Measurements from ENCODE around the gene RTP1. TPM values are rescaled to one million over a fixed set of nuclear protein-coding genes. Genes with fewer than 3 reads are reported as not detected.
"Not testable (repeated sequence)": the region's sequence is repeated elsewhere in the genome, so short reads cannot be mapped to it uniquely, and the experiment has no call there.

RTP1 gene
- polyA plus RNA-seq (ENCODE audit: insufficient read length in 4 of 4): not detected

- no peak for DNase-seq (ENCODE audit: low read depth in 4 of 4, low spot score in 3 of 4)
These were observed at the start of gene RTP1 for GRCh38 chr3:187197335-187197649. TSS of gene RTP1 (plus strand) at chr3:187197486. CDS start at chr3:187197516, 30 bp downstream.

DNA sequence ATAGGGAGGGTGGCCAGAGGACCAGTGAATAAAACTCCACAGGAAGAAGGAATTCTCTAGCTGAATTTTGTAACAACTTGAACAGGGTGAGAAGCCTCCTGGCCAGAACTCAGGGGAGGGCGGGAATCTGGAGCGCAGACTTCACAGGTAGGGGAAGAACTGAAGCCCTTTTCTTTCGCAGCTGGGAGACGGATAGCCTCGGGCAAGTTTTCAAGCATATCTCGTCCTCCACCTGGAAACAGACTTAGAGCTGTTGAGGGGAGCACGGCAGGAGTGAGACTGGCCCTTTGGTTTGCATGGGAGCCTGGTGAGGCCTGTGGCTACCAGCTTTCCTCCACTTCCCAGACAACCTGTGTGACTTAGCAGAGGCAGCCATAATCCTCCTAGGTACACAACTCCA is 47.1 kb upstream of the RTP1 start:
- no peak for DNase-seq (ENCODE audit: low read depth in 4 of 4, low spot score in 3 of 4)

- no peak for DNase-seq (ENCODE audit: low read depth in 4 of 4, low spot score in 3 of 4)
These were observed 46.7 kb upstream of the RTP1 start for GRCh38 chr3:187150599-187150998.

GRCh38 chr3:187161556-187161955 is 35.7 kb upstream of the RTP1 start:
- DNase-seq (ENCODE audit: low read depth in 4 of 4, low spot score in 3 of 4): no peak

DNA sequence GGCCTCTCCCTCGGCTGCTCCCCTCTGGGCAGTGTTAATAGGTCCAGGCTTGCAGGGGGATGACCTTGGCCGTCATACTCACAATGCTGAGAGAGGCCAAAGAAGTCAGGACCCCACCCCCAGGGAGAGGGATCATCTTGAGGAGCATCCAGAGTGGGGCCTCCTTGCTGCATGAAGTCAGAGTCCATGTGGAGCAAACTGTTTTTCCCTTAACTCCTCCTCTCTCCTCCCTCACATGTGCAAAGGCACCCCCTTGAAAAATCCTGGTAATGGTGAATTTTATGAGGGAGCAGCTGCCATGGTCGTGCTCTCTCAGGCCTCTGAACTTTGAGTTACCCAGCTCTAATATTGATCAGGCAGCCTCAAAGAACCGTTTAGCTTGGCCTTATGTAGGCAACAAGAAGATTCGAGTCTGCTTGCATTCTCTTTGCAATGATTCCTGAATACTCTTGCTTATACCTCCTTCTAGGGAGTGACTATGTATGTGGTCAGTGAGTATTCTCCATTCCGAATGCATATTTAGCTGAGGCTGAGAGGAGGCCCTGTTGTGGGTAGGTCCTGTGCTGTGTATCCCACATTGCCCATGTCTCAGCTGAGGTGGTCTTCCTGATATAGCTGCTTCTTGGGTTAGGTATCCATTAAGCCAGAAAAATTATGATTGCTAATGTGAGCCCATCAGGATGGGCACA is 34.9 kb upstream of the RTP1 start:
- no peak for DNase-seq (ENCODE audit: low read depth in 4 of 4, low spot score in 3 of 4)

GRCh38 chr3:187165144-187165543 is 32.1 kb upstream of the RTP1 start:
- peak; percentile 49 to 80 (median 64) for DNase-seq (ENCODE audit: low read depth in 4 of 4, low spot score in 3 of 4)

DNA sequence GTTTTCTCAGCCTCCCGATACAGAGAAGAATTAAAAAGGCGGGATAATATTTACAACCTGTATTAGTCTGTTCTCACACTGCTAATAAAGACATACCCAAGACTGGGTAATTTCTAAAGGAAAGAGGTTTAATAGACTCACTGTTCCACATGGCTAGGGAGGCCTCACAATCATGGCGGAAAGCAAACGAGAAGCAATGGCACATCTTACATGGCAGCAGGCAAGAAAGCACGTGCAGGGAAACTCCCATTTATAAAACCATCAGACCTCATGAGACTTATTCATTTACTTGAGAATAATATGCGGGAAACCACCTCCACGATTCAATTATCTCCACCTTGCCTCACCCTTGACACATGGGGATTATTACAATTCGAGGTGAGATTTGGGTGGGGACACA is 30.5 kb upstream of the RTP1 start:
- DNase-seq (ENCODE audit: low read depth in 4 of 4, low spot score in 3 of 4): no peak

DNA sequence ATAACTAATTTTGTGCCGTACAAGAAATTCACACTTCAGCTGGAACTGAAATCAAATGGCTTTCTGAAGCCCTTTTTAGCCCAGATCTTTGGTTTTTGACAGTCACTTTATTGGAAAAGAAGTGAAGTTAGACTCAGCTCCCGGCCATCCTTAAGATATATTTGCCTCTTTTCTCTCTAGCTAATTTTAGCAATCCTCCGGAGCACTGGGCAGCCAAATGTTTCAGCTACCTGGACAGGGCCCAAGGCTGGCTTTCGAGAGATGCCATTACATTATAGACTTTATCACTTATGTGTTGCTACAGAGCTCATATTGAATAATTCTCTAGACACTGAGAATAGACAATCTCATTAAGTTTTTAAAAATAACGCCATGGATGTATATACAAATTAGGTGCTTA is 29.5 kb upstream of the RTP1 start:
- DNase-seq (ENCODE audit: low read depth in 4 of 4, low spot score in 3 of 4): no peak

DNA sequence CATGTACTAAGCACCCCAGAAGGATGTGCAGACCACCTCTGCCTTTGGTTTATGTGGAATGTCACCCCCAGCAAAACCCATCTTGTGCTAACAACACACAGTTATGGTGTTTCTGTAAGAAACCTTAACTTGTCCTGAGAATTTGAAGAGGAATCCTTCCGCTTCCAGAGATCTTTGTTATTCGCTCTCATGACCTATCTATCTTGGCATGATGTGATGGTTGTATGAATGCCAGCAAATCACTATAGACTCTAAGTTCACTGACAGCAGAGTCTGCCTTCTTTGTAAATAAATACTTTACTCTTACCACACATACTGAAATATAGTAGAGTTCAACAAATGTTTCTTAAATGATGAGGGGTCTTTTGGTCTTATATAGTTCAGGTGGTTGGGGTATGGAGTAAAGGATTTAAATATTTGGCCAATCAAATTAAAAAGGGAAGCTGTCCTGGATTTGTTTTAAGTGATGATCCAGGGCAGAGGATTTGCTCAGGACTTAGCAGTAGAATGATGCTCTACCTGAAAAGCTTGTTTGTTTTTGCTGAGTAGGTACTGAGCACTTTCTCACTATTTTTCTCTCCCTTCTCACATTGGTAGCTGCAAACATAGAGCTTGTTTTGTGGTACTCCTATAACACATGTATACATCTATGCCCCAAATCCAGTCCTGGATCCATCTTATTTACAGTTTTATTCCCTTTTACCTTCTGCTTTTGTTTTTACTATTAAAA is 27.9 kb upstream of the RTP1 start:
- DNase-seq (ENCODE audit: low read depth in 4 of 4, low spot score in 3 of 4): no peak

GRCh38 chr3:187170911-187171310 is 26.4 kb upstream of the RTP1 start:
- DNase-seq (ENCODE audit: low read depth in 4 of 4, low spot score in 3 of 4): not testable (repeated sequence)

DNA sequence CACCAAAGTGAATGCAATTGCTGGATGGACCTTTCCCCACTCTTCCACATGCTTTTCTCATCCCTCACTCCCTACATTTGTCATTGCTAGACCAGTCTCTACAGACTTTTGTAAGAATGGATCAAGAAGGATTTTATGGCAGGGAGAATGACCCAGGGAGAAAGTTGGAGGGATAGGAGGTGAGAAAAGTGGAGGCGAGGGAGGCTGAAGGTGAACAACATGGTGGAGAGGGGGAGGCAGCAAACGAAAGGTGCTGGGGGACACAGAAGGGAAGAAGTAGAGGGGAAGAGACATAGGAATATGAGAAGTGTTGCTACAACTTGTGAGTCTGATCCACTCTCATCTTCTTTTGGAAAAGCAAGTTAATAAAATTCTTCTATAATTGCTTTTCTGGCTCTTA is 24.4 kb upstream of the RTP1 start:
- DNase-seq (ENCODE audit: low read depth in 4 of 4, low spot score in 3 of 4): no peak

GRCh38 chr3:187181454-187182170 is 15.7 kb upstream of the RTP1 start:
- DNase-seq (ENCODE audit: low read depth in 4 of 4, low spot score in 3 of 4): no peak

- DNase-seq (ENCODE audit: low read depth in 4 of 4, low spot score in 3 of 4): no peak
These were observed 13.9 kb upstream of the RTP1 start for GRCh38 chr3:187183210-187183862.

- DNase-seq (ENCODE audit: low read depth in 4 of 4, low spot score in 3 of 4): no peak
These were observed 13.4 kb upstream of the RTP1 start for GRCh38 chr3:187183903-187184302.

GRCh38 chr3:187185759-187186158 is 11.5 kb upstream of the RTP1 start:
- DNase-seq (ENCODE audit: low read depth in 4 of 4, low spot score in 3 of 4): no peak

GRCh38 chr3:187186375-187186774 is 10.9 kb upstream of the RTP1 start:
- no peak for DNase-seq (ENCODE audit: low read depth in 4 of 4, low spot score in 3 of 4)

DNA sequence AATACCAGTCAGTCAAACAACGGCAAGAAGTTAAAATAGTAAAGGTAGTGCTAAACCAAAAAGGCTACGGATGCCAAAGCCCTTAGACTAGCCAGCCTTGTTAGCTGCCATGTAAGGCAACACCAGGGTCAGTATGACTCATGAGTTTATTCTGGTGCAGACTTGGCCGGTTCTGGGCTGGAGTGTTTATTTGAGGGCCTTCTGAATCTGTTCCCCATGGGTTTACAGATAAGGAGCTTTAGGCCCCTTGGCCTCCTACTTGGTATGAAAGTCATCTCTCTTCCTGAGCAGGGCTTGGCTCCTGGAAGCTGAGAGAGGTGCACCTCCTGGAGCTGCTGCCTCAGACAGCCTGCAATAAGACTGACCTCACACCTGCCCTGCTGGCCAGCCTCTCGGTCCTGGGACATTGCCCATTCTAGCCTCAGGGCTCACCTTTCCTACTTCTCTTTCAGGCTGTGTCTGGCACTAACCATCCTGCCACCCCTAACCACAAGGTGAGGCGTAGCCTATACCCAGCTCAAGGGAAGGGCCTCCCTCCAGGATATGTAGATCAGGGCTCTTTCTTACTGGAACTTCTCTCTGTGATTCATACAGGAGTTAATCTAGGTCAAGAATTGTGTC is 10.4 kb upstream of the RTP1 start:
- no peak for DNase-seq (ENCODE audit: low read depth in 4 of 4, low spot score in 3 of 4)

- no peak for DNase-seq (ENCODE audit: low read depth in 4 of 4, low spot score in 3 of 4)
These were observed 8.4 kb upstream of the RTP1 start for GRCh38 chr3:187188931-187189330.

DNA sequence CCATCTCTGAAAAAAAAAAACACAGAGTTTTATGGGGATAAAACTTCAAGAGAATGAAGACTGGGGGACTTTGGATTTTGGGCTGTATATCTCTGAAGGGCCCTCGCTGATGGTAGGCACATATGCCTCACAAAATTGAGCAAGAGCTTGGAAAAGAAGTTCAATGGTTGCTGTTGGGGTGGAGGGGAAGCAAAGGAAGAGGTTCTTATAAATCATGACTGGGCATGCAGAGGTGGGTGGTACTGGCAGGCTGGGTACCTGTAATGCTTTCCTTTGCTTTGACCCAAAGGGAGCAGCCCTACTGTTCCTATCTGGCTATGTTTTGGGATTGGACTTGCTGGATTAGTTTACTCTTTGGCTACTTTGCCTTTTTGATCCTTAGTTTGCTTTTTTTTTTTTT is 6.0 kb upstream of the RTP1 start:
- no peak for DNase-seq (ENCODE audit: low read depth in 4 of 4, low spot score in 3 of 4)

DNA sequence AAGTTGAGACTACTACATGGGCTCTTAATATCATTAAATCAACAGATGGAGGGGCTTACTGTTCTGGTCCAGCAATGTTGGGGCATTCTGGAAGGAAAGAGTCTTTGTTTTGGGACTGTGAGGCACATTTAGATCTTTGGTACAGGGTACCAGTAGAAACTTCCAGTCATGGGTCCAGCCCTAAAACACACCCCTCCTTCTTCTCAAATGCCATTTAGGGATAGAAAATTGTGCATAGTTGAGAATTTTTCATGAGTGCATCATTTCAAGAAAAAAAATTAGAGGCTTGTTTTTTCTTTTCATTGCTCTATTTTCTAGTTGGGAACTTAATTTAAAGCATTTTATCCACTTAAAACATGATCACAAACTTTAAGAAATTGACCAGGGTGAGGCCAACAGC is 4.1 kb upstream of the RTP1 start:
- DNase-seq (ENCODE audit: low read depth in 4 of 4, low spot score in 3 of 4): no peak
